ENCODE measurements around the gene KIFAP3.

- TF ChIP-seq YY1 (IDR thresholded peaks at IDR 0.05; ENCODE audit: insufficient read depth, insufficient read length): no peak
- no peak for TF ChIP-seq SUZ12 (IDR thresholded peaks at IDR 0.05; ENCODE audit: extremely low read depth, insufficient read depth, insufficient read length)
Measured at GRCh38 chr1:169985757-169986156, 88.7 kb downstream of the KIFAP3 start.

All from NT2/D1 (cell line).